DMS 273 treated with DMSO at 0.1 percent for 48 hours (cell line): Measurements from ENCODE around the gene CACUL1.

Source experiments
- DNase-seq: peaks from one replicate; lab custom pipeline; 2025; lab: John Stamatoyannopoulos, UW

CACUL1 gene

GRCh38 chr10:118635674-118636402 lies 118.9 kb downstream of the CACUL1 start:
- peak; percentile 20 for DNase-seq

- no peak for DNase-seq
Measured at GRCh38 chr10:118633786-118634185, 121.0 kb downstream of the CACUL1 start.

GRCh38 chr10:118629211-118629610 lies 125.6 kb downstream of the CACUL1 start:
- DNase-seq: no peak

- DNase-seq: no peak
Measured at GRCh38 chr10:118628397-118628796, 126.4 kb downstream of the CACUL1 start.

GRCh38 chr10:118626953-118627352 lies 127.8 kb downstream of the CACUL1 start:
- DNase-seq: no peak
